HG03039 (cell line): ENCODE data around the gene GPR152.

Experiments
- ATAC-seq: cut with Tn5 transposase; IDR thresholded peaks from one replicate; pipeline ENCODE4 v1.9.1; 2021; ENCODE audit warnings: mild to moderate bottlenecking, moderate library complexity; ENCODE audit not compliant: unreplicated experiment

GPR152 gene

DNA sequence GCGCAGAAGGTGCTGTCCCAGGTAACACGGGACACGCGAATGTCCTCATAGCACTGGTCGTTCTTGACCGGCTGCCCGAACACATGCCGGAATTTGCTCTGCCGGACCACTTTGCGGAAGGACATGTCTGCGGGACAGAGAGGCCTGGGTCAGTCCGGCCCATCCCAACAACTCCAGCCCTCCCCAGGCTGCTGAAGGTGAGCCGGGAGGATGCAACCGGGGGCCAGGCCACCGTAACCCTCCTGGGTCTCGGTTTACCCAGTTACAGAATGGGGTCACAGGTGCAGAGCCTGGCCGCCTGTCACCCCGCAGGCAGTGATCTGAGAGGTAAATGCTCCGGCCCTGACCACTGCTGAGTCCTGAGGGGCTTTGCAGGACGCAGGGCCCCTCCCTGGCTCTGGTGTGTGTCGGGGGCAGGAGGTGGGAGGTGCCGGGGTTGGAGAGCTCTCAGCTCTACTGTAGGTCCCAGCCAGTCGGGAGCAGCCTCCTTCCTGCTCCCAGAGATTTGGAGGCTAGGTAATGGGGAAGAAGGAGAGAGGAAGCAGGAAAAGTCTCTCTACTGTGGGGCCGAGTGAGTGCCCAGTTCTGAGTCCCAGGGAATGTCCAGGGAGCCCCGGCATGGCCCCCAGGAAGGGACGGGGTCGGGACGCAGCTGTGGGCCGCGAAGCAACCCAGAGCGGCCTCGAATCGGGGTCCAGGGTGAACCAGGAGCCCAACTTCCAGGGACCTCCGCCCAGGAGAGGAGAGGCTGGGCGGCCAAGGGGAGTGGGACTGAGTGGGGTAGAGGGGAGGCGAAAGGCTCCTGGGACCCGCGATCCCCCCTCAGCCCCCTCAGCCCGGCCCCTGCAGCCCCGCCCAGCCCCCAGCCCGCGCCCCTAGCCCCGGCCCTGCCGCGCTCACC is 9.8 kb downstream of the GPR152 start:
- no peak for ATAC-seq

DNA sequence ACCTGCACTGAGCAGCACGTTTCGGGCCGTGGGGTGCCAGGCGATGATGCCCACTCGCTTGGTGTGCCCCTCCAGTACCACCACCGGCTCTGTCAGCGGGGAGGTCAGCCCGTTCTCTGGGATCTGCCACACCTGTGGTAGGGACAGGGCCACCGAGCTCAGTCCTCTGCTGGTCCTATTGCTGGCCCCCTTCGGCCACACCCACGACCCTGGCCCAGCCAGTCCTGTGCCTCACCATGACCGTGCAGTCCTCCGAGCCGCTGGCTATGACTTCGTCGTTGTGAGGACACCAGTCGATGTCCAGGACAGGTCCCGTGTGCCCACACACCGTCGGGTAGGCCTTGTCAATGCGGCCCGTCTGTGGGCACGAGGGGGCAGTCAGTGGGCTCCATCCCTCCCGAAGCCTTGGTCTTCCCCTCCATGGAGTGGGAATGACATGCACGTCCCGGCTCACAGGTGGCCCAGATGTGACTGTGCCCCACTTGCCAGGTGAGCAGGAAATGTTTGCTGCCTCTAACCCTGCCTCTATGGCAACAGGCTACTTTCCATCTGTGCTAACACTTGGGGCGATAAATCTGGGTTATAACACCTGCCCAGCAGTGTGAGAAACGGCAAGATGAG is 10.7 kb downstream of the GPR152 start:
- ATAC-seq, result no peak

GRCh38 chr11:67441098-67441563 is 11.4 kb downstream of the GPR152 start:
- no peak for ATAC-seq

DNA sequence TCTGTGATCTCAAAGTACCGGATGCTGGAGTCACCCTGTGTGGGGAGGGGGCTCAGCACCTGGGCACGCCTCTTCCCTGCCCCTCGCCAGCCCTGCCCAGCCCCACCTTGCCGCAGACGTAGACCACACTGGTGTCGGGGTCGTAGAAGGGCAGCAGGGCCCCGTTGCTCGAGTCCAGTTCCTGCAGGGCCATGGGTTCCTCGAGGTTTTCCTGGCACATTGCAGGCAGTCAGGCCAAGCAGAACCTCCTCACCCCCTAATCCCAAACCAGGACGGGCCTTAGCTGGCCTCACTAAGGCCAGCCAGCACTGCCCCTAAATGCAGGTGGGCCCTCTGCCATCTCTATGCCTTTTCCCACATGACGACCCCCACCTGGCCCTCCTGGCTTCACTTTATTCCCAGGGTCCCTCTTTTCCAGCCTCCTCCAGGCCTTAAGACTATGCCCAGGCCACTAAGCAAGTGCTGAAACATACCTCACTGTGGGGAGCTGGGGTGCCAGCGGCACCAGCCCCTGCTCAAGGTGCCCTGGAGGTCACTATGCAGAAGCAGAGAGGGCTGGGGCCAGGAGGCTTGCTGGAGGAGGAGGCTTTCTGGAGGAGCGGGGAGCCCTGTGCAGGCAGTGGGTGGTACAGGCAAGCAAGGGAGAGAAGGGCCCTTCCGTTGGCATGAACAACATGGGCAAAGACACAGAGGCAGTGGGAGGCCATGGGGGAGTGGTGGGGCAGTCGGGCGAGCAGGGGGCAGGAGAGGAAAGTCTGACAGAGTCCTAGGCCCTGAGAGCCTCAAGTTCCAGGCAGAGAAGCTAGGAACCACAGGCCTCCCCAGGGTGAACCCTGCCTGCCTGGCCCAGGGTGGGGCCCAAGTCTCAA is 12.1 kb downstream of the GPR152 start:
- no peak for ATAC-seq

DNA sequence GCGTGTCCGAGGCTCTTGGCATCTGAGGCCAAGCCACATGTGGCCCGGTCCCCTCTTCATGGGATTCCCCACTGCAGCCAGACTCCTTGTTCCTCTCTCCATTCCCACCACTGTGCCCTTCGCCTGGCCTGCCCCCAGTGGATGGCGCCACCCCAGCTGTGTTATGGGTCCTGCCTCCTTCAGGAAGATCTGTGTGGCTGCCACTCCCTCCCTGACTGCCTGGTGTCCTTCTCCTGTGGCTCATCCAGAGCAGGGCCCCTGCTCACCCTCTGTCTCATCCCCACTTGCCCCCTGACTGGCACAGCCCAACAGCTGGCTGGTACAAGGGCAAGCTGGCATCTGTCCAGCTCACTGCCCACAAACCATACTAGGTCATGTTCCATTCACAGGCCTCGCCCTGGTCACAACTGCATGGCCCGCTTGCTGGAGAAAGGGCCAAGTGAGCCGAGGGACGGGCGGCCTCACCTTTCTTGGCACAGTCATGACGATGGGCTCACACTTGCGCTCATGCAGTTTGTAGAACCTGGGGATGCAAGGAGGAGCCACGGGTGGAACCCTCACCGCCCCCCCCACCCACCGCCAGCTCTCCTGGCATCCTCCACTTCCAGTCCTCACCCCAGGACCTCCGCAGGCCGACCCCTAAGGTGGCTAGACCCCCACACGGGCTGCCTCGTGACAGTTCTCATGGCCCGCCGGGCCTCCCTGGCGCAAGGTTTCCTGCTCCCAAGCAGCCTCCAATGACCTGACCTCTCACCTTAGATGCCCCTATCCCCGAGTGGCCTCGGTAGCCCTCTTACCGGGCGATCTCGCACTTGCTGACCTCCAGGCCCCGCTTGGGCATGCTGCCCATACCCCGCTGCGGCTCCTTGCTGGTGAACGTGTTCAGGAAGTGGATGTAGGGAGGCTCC is 13.0 kb downstream of the GPR152 start:
- no peak for ATAC-seq

DNA sequence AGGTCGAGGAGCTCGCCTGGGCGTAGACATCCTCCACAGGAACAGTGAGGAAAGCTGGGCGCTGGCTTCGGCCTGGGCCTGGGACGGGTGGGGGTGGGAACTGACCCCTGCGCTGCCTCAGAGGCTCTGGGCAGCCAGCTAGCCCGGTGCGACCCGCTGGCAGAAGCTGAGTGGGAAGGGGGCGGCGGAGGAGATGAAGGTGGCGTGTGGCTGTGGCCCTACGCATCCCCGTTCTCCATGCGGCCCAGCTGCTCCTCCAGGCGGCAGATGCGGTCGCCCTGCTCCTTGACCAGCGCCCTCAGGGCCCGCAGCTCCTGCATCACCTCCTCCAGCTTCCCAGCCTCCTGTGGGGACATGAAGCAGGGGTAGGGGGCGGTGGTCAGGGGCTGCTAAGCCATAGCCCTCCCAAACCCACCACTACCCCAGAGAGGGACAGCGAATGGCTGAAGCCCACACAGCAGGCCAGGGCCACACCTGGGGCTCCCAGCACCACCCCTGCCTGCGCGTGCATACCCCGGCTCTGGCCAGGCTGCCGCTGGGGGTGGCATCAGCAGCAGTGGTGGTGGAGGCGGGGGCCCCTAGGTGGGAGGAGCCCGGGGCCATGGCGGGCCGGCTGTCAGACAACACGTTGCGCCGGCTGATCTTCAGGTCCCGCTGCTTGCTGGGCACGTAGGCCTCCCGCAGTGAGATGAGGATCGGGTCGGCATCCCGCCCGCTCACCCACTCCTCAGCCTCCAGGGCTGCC is 14.2 kb downstream of the GPR152 start:
- no peak for ATAC-seq

DNA sequence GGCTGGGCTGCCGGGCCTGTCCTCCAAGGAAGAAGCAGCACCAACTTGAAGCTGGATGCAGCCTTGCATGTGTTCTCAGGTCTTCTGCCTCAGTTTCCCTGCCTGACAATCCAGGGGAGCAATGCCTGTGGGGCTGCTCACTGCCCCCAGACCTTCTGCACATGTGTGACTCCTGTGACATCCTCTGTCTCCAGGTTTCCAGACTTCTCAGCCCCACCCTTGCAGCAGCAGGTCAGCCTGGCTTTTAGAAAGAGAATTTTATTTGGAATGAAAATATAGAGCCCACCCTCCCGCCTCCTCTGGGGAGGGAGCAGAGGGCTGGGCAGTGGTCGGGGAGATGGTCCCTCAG is 14.7 kb downstream of the GPR152 start:
- no peak for ATAC-seq

DNA sequence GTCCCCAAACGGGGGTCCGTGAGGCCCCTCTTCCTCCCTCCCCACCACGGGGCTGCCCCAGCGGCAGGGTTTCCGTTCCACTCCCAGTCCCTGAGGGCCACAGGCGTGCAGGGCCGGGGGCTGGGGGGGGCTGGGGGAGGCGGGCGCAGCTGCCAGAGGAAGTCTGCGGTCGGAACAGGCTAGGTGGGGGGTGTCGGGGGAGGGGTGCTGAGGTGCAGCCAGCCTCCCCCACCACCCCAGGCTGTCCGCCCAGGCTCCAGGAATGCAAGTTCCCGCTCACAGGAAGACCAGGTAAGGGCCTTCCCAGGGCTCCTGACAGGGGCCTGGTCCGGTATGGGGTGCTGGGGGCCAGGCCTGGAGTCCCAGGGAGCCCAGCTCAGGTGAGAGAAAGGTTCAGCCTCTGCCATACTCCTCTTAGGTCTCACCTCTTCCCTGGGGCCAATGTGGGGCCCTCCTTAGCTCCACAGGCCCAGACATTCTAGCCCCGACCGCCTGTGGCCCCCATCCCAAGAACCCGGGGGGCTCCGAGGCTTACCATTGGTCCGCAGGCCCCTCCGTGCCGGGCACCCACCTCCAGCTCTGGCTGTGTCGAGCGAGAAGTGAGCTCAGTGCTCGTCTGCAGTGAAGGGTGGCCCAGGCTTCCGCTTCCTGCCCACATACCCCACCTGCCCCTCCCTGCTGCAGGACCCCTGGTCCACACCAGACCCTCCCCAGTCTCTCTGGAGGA is 15.3 kb downstream of the GPR152 start, which contains the start of gene PTPRCAP:
Gene PTPRCAP (minus strand): TSS at position 601 of the 727 bp plus-strand sequence. CDS start 63 bp downstream, at position 538.
- ATAC-seq, result no peak

DNA sequence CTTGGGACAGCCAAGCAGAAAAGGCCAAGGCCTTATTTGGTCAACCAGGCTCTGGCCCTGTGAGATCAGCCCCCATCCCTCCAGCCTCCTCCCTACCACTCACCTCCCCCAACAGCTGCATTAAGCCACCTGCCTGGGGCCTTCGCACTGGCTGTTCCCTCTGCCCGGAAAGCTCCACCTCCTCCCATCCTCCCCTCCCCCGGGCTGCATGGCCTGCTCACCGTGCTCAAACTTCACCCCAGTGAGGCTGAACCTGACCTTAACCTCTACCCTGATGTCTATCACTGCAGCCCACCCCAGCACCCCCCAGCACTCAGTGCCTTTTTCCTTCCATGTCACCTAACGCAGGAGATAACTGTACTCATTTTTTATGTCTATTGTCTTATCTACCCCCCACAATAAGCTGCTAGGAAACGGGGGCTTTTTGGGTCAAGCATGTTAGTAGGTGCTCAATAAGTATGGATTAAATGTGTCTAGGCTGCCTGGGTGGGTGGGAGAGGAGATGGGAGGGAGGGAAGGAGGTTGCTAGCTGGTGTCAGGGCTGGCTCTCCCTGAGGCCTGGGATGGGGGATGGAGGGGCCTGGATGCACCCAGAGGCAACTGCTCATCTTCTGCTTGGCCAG is 16.0 kb downstream of the GPR152 start:
- ATAC-seq, result no peak

DNA sequence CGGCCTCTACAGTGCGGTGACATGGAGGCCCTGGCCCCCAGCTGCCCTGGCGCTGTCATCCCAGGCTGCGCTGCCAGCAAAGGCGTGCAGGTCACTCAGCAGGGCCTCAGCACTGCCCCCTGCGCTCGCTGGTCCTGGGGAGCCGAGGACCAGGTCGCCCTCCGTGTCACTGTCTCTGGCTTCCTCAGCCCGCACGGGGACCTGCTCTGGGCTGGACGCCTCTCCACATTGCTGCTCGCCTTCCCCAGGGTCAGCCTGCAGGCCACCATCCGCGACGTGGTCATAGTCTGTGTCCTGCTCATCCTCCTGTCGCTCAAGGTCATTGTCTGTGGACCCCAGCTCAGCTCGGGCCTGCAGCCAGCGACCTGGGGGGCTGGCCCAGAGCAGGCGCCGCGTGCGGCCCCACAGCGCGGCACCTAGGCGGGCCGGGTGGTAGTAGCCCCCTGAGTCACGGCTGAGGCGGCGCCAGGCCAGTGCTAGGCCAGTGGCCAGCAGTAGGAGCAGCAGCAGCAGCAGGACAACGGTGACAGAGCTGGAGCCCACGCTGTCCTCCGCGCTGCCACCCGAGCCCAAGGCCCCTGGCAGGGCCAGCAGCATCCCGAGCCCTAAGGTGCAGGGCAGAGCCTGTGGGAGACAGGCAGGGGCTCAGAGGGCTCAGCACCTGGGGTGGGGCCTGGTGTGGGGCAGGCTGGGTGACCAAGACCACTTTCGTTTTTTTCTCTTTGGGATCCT is 16.6 kb downstream of the GPR152 start:
- no peak for ATAC-seq

DNA sequence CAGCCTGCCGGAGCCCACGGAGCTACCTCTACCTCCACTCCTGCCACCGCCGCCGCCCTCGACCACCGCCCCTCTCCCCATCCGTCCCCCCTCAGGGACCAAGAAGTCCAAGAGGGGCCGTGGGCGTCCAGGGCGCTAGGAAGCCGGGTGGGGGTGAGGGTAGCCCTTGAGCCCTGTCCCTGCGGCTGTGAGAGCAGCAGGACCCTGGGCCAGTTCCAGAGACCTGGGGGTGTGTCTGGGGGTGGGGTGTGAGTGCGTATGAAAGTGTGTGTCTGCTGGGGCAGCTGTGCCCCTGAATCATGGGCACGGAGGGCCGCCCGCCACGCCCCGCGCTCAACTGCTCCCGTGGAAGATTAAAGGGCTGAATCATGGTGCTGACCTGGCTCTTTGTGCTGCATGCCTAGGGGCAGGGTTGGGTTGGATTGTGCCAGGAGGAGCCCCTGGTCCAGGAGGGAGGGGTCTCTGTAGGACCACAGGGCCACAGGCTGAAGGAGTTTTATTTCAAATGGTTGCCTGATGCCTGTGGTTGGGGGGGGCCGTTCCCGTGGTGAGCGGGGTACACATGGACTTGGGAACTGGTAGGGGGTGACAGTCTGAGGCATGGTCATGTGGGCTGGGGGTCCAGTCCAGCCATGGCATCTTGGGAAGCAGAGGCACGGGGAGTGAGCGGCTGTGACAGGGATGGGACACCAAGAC is 17.4 kb downstream of the GPR152 start:
- ATAC-seq, result no peak

DNA sequence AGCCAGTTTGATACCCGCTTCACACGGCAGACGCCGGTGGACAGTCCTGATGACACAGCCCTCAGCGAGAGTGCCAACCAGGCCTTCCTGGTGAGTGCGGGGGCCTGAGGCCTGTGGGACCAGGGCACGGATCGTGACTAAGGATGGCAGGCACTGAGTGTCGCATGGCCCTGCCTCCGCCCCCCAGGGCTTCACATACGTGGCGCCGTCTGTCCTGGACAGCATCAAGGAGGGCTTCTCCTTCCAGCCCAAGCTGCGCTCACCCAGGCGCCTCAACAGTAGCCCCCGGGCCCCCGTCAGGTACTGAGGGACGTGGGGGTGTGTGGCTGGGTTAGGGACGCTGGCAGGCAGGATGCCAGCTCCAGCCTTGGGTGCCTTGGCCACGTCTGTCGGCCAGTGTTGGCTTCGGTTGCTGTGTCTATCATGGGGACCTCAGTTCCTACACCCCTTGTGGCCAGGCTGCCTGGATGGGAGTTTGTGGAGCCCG is 18.1 kb downstream of the GPR152 start:
- no peak for ATAC-seq

GRCh38 chr11:67433536-67434394 is 18.8 kb downstream of the GPR152 start:
- no peak for ATAC-seq

DNA sequence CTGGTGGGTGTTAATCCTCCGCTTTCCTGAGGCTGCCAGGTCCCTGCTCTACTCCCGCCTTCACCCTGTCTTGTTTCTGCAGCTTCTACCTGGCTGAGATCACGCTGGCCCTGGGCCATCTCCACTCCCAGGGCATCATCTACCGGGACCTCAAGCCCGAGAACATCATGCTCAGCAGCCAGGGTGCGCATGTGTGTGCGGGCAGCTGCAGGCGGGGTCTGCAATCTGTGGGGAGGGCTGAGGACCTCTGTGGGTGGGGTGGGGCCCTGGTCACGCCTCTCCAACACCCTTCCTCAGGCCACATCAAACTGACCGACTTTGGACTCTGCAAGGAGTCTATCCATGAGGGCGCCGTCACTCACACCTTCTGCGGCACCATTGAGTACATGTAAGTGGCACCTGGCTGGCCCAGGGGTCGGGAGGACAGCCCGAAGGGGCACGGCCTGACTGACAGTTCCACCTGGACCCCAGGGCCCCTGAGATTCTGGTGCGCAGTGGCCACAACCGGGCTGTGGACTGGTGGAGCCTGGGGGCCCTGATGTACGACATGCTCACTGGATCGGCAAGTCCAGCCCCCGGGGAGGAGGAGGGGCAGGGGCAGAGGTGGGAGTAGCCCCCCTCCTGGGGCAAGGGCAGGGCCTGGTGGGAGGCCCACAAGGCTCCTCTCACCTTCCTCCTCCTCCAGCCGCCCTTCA is 19.7 kb downstream of the GPR152 start:
- no peak for ATAC-seq
